ENCODE data around the gene UNC5B. TPM values are rescaled to one million over a fixed set of nuclear protein-coding genes. Genes with fewer than 3 reads are reported as not detected.

The UNC5B gene
- total and polyA plus RNA-seq, 2 experiments from 2014 or later = 12.7 to 15.5 TPM

DNA sequence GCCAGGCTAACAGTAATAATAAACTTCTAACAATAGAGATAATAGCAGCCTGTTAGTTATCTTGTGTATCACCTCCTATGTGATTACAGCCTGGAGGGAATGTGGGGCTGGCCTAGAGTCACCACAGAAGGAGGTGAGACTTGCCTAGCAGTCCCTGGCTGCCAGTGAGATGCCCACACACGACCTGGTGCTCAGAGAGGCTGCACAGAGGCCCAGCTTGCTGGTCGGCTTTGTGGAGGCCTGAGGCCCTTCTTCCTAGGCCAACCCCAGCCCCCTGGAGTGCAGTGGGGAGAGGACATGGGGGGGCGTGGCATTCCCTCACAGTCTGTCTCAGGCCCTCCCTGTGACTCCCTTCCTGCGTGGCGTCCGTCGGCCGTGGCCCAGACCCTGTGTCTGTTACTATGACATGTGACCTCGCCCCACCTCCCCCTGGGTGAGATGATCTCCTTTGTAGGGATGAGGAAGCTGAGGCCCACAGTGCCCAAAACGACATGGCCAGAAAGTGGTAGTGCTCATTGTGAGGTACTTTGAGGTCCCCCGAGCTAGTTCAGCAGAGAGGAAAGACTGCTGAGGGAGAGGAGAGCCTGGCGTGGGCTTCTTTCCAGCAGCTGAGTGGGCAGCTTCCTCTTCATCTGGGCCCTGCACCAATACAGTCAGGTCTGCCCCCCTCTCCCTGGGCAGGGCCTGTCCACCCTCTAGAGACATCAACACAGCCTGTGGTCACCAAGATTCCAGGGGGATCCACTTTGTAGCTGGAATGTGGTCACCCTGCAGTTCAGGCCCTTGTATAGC, 29.7 kb downstream of the UNC5B start:
- H3K9me2 ChIP-seq (replicated peaks; ENCODE audit: insufficient read depth) = no peaks in the 10 kb centered on the region
- no peak for DNase-seq (ENCODE audit: low spot score)
- H3K27ac ChIP-seq = peak overlapping the region; percentile 74

DNA sequence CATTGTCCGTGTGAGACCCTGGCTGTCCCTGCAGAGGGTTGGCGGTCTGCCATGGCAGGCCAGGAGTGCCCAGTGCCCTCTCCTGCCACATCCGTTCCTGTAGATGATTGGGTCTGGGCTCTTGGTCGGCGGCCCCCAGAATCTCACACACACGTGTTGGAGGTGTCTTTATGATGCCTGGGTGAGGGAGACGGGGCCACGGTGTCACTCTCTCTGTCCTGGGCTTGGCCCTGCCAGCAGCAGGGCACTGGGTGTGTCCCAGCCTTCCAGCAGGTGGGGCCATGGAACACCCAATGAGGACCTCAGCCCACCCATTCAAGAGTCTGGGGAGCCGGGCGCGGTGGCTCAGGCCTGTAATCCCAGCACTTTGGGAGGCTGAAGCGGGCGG, 30.2 kb downstream of the UNC5B start:
- no peak for DNase-seq (ENCODE audit: low spot score)
- H4K20me1 ChIP-seq (ENCODE audit: insufficient read depth, poor library complexity, severe bottlenecking) = no peaks in the 10 kb centered on the region
- no peaks in the 10 kb centered on the region for H3K36me3 ChIP-seq (replicated peaks; ENCODE audit: insufficient read depth, low read depth)
- no peak overlapping the region for H3K4me3 ChIP-seq
- H3K4me2 ChIP-seq = no peak overlapping the region
- H3K27ac ChIP-seq = peak overlapping the region; percentile 74
- WGBS (ENCODE audit: low lambda C conversion rate, missing lambda C conversion rate) = 92% methylated on average over 13 of the region's 13 CpGs
- no peaks in the 10 kb centered on the region for H3K27me3 ChIP-seq
- no peaks in the 10 kb centered on the region for H3K9me3 ChIP-seq (ENCODE audit: low read depth)
- H3K9me2 ChIP-seq (replicated peaks; ENCODE audit: insufficient read depth) = no peaks in the 10 kb centered on the region
- no peak for TF ChIP-seq EZH2phosphoT487 (IDR thresholded peaks at IDR 0.05; ENCODE audit: low read depth, severe bottlenecking, unreplicated experiment)
- TF ChIP-seq EZH2 (IDR thresholded peaks at IDR 0.05; ENCODE audit: borderline replicate concordance) = no peak
- TF ChIP-seq, protein P1, sequence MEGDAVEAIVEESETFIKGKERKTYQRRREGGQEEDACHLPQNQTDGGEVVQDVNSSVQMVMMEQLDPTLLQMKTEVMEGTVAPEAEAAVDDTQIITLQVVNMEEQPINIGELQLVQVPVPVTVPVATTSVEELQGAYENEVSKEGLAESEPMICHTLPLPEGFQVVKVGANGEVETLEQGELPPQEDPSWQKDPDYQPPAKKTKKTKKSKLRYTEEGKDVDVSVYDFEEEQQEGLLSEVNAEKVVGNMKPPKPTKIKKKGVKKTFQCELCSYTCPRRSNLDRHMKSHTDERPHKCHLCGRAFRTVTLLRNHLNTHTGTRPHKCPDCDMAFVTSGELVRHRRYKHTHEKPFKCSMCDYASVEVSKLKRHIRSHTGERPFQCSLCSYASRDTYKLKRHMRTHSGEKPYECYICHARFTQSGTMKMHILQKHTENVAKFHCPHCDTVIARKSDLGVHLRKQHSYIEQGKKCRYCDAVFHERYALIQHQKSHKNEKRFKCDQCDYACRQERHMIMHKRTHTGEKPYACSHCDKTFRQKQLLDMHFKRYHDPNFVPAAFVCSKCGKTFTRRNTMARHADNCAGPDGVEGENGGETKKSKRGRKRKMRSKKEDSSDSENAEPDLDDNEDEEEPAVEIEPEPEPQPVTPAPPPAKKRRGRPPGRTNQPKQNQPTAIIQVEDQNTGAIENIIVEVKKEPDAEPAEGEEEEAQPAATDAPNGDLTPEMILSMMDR (IDR thresholded peaks at IDR 0.05; ENCODE audit: poor library complexity) = no peak
- peaks cover 68% of the 10 kb centered on the region for H3K4me1 ChIP-seq (ENCODE audit: insufficient read depth)
- H2AFZ ChIP-seq = no peak overlapping the region
- H3K79me2 ChIP-seq = peaks cover 42% of the 10 kb centered on the region

More for the DNA sequence above, 29.7 kb downstream of the UNC5B start:
- Histone ChIP-seq H2AFZ (no peak overlapping the region), H3K9me3 (ENCODE audit: low read depth) (no peaks in the 10 kb centered on the region), H3K4me2 (no peak overlapping the region), H3K36me3 (replicated peaks; ENCODE audit: insufficient read depth, low read depth) (no peaks in the 10 kb centered on the region), H3K4me3 (no peak overlapping the region), H4K20me1 (ENCODE audit: insufficient read depth, poor library complexity, severe bottlenecking) (no peaks in the 10 kb centered on the region), H3K79me2 (peaks cover 46% of the 10 kb centered on the region), H3K27me3 (no peaks in the 10 kb centered on the region), H3K4me1 (ENCODE audit: insufficient read depth) (peaks cover 68% of the 10 kb centered on the region)
- 71% methylated on average over 12 of the region's 12 CpGs for WGBS (ENCODE audit: low lambda C conversion rate, missing lambda C conversion rate)
- TF ChIP-seq EZH2phosphoT487 (IDR thresholded peaks at IDR 0.05; ENCODE audit: low read depth, severe bottlenecking, unreplicated experiment) (no peak), EZH2 (IDR thresholded peaks at IDR 0.05; ENCODE audit: borderline replicate concordance) (no peak)
- TF ChIP-seq, protein P1 (IDR thresholded peaks at IDR 0.05; ENCODE audit: poor library complexity) = no peak

DNA sequence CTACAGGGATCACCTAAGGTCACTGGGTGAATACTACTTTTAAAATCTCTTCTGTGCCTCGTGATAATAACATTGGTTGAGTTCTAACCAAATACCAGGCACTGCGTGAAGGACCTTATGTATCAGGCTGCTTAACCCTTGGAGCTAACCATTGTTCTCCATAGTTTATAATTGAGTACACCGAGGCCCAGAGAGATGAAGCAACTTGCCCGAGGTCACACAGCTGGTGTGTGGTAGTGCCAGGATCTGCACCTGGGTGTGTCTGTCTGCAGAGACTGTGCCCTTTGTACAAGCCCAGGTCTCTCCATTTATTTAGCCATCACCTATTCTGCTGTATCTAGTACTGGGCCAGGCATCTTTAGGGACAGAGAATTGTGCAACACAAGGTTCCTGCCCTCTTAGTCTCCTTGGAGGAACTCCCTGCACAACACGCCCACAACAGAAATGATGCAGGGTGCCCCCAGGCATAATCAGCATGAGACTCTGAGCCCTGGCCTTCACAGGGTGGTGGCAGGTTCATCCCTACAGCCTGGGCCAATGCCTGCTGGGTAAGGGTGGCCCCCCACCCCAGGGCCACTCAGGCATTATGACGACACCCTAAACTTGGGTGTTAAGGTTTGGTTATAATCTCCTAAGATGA, 31.5 kb downstream of the UNC5B start:
- WGBS (ENCODE audit: low lambda C conversion rate, missing lambda C conversion rate) = 67% methylated on average over 6 of the region's 6 CpGs
- Histone ChIP-seq H2AFZ (no peak overlapping the region), H3K9me2 (replicated peaks; ENCODE audit: insufficient read depth) (no peaks in the 10 kb centered on the region), H3K27ac (peak overlapping the region; percentile 83), H3K79me2 (peaks cover 38% of the 10 kb centered on the region), H4K20me1 (ENCODE audit: insufficient read depth, poor library complexity, severe bottlenecking) (no peaks in the 10 kb centered on the region), H3K9me3 (ENCODE audit: low read depth) (no peaks in the 10 kb centered on the region), H3K4me2 (peak overlapping the region; percentile 66), H3K36me3 (replicated peaks; ENCODE audit: insufficient read depth, low read depth) (no peaks in the 10 kb centered on the region), H3K4me3 (no peak overlapping the region), H3K4me1 (ENCODE audit: insufficient read depth) (peaks cover 70% of the 10 kb centered on the region), H3K27me3 (no peaks in the 10 kb centered on the region)
- TF ChIP-seq, protein P1 (IDR thresholded peaks at IDR 0.05; ENCODE audit: poor library complexity) = no peak
- no peak for TF ChIP-seq EZH2 (IDR thresholded peaks at IDR 0.05; ENCODE audit: borderline replicate concordance)
- TF ChIP-seq EZH2phosphoT487 (IDR thresholded peaks at IDR 0.05; ENCODE audit: low read depth, severe bottlenecking, unreplicated experiment) = no peak
- DNase-seq (ENCODE audit: low spot score) = no peak
